HUES6 (cell line): ENCODE measurements around the gene HIRIP3.

Experiments
- H3K27ac ChIP-seq: 2 replicates; pipeline ENCODE4 v1.7.0; 2013; ENCODE audit warnings: low read depth, mild to moderate bottlenecking, low read length, inconsistent platforms
- H3K27me3 ChIP-seq: 2 replicates; pipeline ENCODE4 v1.6.1; 2013; ENCODE audit warnings: low read length; ENCODE audit not compliant: control insufficient read depth, insufficient read depth
- H3K36me3 ChIP-seq: 2 replicates; pipeline ENCODE4 v1.6.1; 2013; ENCODE audit warnings: low read length; ENCODE audit not compliant: control insufficient read depth, insufficient read depth
- H3K4me1 ChIP-seq: 2 replicates; pipeline ENCODE4 v1.6.1; 2013; ENCODE audit warnings: low read length; ENCODE audit not compliant: control insufficient read depth, insufficient read depth
- H3K4me3 ChIP-seq: 2 replicates; pipeline ENCODE4 v1.5.1; 2013; ENCODE audit warnings: low read depth, low read length
- H3K9ac ChIP-seq: one replicate; pipeline ENCODE4 v1.6.1; 2013; ENCODE audit warnings: mild to moderate bottlenecking, low read length
- H3K9me3 ChIP-seq: 2 replicates; pipeline ENCODE4 v1.6.1; 2013; ENCODE audit warnings: low read depth, low read length; ENCODE audit not compliant: control insufficient read depth, insufficient read depth

Gene HIRIP3

GRCh38 chr16:30005341-30006094 lies 10.1 kb upstream of the HIRIP3 start:
- no peak overlapping the region for H3K27ac ChIP-seq
- H3K9me3 ChIP-seq = no peaks in the 10 kb centered on the region
- H3K4me1 ChIP-seq = peaks cover 6% of the 10 kb centered on the region; the same call in 1 of the 2 replicates
- H3K9ac ChIP-seq = no peak overlapping the region
- H3K4me3 ChIP-seq = no peak overlapping the region
- peaks cover 31% of the 10 kb centered on the region for H3K36me3 ChIP-seq
- peaks cover 19% of the 10 kb centered on the region for H3K27me3 ChIP-seq

- Histone ChIP-seq H3K9ac (no peak overlapping the region), H3K27ac (no peak overlapping the region), H3K4me1 (0 out of 2 replicates have a peak, but pooled peaks cover under 1% of the 10 kb centered on the region), H3K9me3 (no peaks in the 10 kb centered on the region), H3K4me3 (no peak overlapping the region), H3K36me3 (peaks cover 33% of the 10 kb centered on the region), H3K27me3 (peaks cover 12% of the 10 kb centered on the region)
Observed at GRCh38 chr16:30004811-30005242, 9.4 kb upstream of the HIRIP3 start.

- Histone ChIP-seq H3K36me3 (peaks cover 36% of the 10 kb centered on the region), H3K4me1 (no peaks in the 10 kb centered on the region), H3K4me3 (no peak overlapping the region), H3K27ac (no peak overlapping the region), H3K9ac (no peak overlapping the region), H3K9me3 (no peaks in the 10 kb centered on the region), H3K27me3 (peaks cover 8% of the 10 kb centered on the region)
Observed at GRCh38 chr16:30004424-30004776, 9.0 kb upstream of the HIRIP3 start.

DNA sequence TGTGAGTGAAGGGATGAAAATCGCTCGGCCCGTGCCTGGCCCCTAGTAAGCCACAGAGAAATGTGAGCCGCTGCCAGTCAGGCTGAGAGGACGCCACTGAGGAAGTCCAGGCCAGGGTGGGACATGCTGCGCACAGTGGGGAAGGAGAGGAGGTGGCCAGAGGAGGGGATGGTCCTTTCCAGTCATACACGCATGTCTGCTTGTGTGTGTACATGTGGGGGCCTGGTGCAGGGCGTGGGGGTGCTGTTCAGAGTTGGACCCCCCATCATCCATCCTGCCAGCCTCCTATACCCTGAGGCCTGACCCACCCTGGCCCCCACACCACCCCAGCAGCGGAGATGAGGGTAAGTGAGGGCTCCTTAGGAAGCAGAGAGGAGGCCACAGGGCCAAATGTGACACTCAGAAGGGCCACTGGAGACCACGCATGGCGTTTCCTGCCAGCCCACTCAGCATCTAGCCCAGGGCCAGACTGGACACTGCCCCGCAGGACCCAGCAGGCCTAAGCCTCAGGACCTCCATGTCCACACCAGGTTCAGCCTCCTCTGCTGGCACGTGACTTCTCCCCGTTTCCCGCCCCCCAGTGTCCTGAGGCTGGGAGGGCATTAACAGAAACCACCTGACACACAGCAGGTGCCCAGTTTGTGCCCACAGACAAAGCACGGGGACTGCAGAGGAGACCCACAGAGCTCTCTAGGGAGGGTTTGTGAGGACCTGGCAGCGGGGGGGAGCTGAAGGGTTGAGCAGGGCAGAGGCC lies 8.4 kb upstream of the HIRIP3 start:
- Histone ChIP-seq H3K9me3 (no peaks in the 10 kb centered on the region), H3K27me3 (peaks cover 2% of the 10 kb centered on the region; the same call in 1 of the 2 replicates), H3K4me3 (no peak overlapping the region), H3K4me1 (no peaks in the 10 kb centered on the region), H3K9ac (no peak overlapping the region), H3K36me3 (peaks cover 39% of the 10 kb centered on the region), H3K27ac (no peak overlapping the region)

DNA sequence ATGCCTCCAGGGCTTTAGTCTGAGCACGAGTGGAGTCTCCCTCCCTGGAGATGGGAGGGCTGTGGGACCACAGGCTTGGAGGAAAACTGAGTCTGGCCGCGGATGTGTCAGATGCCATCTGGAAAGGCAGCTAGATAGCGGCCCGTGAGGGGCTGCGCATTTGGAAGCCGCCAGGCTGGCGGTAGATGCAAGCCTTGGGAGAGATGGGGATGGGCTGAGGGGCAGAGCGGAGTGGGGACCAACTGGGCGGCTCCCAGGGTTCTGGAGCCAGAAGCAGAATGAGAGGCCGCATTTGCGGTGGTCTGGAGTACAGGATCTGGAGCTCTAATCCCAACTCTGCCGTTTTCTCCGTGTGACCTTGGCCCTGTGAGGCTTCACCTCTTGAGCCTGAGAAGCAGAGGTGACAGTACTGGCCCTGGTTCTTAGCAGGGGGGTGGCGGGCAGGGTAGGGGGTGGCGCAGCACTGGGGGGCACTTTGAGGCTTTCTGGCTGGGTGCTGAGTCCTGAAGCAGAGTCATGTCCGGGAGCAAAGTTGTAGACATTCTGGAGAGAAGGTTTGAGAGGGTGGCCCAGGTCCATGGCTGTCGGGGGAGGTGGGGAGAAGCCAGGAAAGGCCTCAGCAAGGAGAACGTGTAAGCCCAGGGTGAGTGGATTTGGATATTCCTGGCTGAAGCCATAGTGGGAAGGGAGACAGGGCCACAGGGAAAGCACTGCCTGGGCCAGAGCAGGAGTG lies 7.4 kb upstream of the HIRIP3 start:
- H3K9ac ChIP-seq = no peak overlapping the region
- H3K9me3 ChIP-seq = no peaks in the 10 kb centered on the region
- peaks cover 40% of the 10 kb centered on the region for H3K36me3 ChIP-seq
- no peak overlapping the region for H3K27ac ChIP-seq
- H3K27me3 ChIP-seq = no peaks in the 10 kb centered on the region
- H3K4me1 ChIP-seq = no peaks in the 10 kb centered on the region
- no peak overlapping the region for H3K4me3 ChIP-seq

DNA sequence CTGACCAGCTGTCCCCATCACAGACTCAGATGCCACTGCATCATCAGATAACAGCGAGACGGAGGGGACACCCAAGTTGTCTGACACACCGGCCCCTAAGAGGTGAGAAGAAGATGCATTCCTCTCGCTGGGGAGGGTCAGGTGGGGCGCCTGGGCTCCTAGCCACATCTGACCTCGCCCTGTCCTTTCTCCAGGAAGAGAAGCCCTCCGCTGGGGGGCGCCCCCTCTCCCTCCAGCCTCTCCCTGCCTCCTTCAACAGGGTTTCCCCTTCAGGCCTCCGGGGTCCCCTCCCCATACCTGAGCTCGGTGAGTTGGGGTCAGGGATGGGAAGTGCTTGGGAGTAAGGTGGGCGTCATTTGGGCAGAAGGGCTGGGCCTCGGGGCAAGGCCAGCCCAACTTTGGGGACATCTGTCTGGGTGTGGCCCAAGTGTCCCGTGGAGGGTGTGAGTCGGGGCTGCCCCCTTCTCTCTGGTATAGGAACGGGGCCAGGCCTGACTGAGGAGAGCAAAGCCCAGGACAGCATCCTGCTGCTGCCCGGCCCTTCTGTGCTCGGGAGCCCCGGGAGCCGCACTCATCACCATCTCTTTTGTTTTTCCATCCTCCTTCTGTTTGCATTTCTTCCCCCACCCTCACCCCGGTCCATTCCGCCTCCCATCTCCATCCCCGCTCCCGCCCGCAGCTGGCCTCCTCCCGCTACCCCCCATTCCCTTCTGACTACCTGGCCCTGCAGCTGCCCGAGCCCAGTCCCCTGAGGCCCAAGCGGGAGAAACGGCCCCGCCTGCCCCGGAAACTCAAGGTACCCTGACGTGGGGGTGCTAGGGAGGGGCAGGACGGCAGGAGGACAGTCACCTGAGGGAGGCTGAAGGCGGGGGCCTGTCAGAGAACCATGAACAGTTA lies 5.6 kb upstream of the HIRIP3 start:
- H3K27me3 ChIP-seq = no peaks in the 10 kb centered on the region
- H3K9ac ChIP-seq = no peak overlapping the region
- H3K4me1 ChIP-seq = no peaks in the 10 kb centered on the region
- no peaks in the 10 kb centered on the region for H3K9me3 ChIP-seq
- peaks cover 35% of the 10 kb centered on the region for H3K36me3 ChIP-seq
- H3K27ac ChIP-seq = no peak overlapping the region
- no peak overlapping the region for H3K4me3 ChIP-seq

GRCh38 chr16:29999605-30000004 lies 4.2 kb upstream of the HIRIP3 start:
- H3K9ac ChIP-seq = no peak overlapping the region
- no peaks in the 10 kb centered on the region for H3K27me3 ChIP-seq
- H3K4me1 ChIP-seq = no peaks in the 10 kb centered on the region
- no peak overlapping the region for H3K27ac ChIP-seq
- no peak overlapping the region for H3K4me3 ChIP-seq
- no peaks in the 10 kb centered on the region for H3K9me3 ChIP-seq
- H3K36me3 ChIP-seq = peaks cover 31% of the 10 kb centered on the region

GRCh38 chr16:29996766-29997250 lies 1.4 kb upstream of the HIRIP3 start:
- Histone ChIP-seq H3K36me3 (peaks cover 34% of the 10 kb centered on the region), H3K4me3 (peak overlapping the region; percentile 87), H3K9me3 (no peaks in the 10 kb centered on the region), H3K9ac (peak overlapping the region; percentile 74), H3K4me1 (no peaks in the 10 kb centered on the region), H3K27me3 (no peaks in the 10 kb centered on the region), H3K27ac (no peak overlapping the region)

DNA sequence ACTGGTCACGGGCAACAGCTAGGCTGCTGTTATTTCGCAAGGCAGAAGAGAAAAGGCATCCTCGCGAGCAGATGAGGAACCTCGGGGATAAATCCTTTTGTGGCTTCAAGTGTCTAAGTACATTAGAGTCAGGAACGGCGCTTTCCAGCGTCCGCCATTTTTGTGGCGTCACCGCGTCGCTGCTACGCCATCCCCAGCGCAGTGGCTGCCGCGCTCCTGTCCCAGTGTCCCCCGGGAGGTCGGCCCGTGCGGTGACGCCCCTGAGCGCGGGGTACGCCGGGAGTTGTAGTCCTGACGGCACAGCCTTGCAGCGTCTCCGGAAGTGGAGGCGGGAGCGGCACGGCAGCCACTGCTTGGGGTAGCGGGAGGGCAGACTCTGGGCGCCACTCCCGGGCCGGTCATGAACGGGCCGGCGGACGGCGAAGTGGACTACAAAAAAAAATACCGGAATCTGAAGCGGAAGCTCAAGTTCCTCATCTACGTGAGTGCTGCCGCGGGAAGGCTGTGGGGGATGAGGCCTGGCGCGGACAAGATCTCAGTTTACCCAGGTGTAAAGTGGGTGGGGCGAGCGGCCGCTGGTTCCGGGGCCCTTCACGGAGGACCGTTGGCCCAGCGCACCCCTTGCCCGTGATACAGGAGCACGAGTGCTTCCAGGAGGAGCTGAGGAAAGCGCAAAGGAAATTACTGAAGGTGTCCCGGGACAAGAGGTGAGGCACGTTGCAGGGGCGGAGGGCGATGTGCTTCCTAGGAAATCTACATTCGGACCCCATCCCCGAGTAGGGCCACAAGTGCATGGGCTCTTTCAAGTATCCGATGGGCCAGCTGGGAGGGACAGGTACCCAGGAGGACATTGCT lies 721 bp upstream of the HIRIP3 start, which contains the start of gene INO80E:
INO80E (plus strand) TSS at position 331 of the 855 bp plus-strand sequence; CDS start at position 401, 70 bp downstream.
- Histone ChIP-seq H3K36me3 (peaks cover 39% of the 10 kb centered on the region), H3K4me1 (no peaks in the 10 kb centered on the region)

More for the DNA sequence above, 721 bp upstream of the HIRIP3 start, which contains the start of gene INO80E:
- Histone ChIP-seq H3K27ac (peak within 1 kb of the TSS; percentile 95), H3K4me3 (peak within 1 kb of the TSS; percentile 87), H3K27me3 (no peaks in the 10 kb centered on the region), H3K9me3 (no peaks in the 10 kb centered on the region), H3K9ac (peak within 1 kb of the TSS; percentile 97)
